Stimulated activated naive CD8-positive, alpha-beta T cell treated with anti-CD3 and anti-CD28 coated beads, Interleukin-15, Interleukin-2, amounts not matched to agents 100 U/mL and 50 U/mL, for 24 hours (primary cell): Measurements from ENCODE around the gene MYORG.
"Not testable (repeated sequence)": the region's sequence is repeated elsewhere in the genome, so short reads cannot be mapped to it uniquely, and the experiment has no call there.

Source experiments
- ATAC-seq: fragments of 150-1000 bp; cut with Tn5 transposase; one replicate; pipeline ENCODE4 v1.10.0; 2021
- DNase-seq: peaks from one replicate; pipeline ENCODE4 v3.0.0; 2021

Gene MYORG

DNA sequence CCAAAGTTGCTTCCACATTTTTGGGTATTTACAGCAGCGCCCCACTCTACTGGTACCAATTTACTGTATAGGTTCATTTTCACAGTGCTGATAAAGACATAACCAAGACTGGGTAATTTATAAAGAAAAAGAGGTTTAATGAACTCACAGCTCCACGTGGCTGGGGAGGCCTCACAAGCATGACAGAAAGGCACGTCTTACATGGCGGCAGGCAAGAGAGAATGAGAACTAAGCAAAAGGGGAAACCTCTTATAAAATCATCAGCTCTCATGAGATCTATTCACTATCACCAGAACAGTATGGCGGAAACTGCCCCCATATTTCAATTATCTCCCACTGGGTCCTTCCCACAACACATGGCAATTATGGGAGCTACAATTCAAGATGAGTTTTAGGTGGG lies 7.9 kb downstream of the MYORG start:
- DNase-seq, ATAC-seq: not testable (repeated sequence)

- not testable (repeated sequence) for DNase-seq, ATAC-seq
Observed at GRCh38 chr9:34367751-34368410, 8.8 kb downstream of the MYORG start.

DNA sequence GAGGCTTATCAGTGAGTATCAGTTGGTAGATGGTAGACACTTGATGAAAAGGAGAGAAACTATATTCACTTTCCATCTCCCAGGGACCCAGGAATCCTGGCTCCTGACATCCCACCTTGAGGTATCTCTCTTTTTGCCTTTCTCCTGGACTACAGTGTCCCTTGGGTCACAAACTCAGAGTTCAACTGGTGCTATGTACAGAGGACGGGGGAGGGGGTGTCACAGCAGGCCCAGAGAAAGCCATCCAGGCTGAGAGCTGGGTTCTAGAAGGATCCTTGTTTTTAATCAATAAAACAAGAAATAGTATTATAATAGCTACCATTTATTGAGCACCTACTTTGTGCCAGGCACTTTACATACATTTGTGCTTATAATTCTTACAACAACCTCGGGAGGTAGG lies 10.3 kb downstream of the MYORG start:
- ATAC-seq (no peak), DNase-seq (no peak)

- DNase-seq (no peak), ATAC-seq (no peak)
Observed at GRCh38 chr9:34365282-34365681, 11.4 kb downstream of the MYORG start.

DNA sequence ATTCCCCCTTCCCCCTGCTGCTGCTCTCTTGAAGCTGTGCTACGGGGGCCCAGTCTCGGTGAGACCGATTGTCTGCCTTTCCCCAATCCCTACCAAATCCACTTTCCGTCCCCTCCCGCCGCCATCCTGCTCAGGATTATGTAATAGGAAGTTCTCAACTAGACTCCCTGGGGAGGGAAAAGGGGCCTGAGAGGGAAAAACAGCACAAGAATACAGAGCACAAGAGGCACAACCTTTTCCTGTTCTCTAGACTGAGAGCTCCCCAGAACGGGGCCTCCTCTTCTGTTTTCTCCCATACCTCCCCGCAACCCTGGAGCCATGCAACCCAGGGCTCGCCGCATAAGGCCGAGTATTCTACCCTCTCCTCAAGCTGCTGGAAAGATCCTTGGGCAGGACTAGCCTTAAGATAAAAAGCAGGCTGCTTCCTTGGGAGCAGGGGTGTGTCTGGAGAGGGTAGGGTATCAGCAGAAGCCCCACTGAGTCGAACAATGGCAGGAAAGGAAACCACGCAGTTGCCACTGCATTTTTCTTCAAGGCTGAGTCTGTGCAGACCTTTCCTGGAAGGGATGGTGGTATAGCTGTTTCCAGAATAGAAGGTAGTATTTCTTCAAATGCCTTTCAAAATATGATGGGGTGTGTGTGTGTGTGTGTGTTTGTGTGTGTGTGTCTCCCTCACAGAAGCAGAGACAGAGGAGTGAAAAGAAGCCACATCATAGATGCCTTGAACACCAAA lies 12.9 kb downstream of the MYORG start:
- DNase-seq (no peak), ATAC-seq (no peak)

DNA sequence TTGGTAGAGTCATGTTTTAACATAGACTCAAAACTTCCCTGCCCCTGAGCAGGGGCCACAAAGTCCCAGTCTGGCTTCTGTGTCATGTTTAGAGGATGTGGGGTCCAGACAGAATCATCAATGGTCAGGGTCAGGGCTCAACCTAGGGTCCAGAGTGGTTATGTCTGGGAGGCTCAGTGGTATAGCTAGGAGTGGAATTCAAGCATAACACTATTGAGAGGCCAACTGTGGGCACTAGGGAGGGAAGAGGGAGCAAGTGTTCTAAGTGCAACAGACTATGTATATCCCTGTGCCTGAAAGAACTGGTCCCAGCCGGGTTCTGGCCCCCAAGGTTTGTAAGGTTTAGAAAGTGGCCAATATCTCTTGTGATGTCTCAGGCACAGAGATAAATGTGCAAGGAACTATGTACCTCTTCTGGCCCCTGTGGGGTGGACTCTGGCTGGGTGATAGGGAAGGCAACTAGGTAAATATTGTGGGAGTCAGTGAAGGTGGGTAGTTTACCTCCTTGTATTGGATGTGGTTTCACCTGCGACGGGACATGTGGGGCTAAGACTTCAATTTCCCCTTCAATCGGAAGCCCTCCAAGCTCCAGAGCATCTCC lies 14.0 kb downstream of the MYORG start:
- no peak for ATAC-seq

GRCh38 chr9:34352957-34353356 lies 23.7 kb downstream of the MYORG start:
- not testable (repeated sequence) for ATAC-seq

More for the DNA sequence above, 14.0 kb downstream of the MYORG start:
- DNase-seq = no peak

GRCh38 chr9:34352122-34352652 lies 24.5 kb downstream of the MYORG start:
- not testable (repeated sequence) for ATAC-seq, DNase-seq

More at GRCh38 chr9:34352957-34353356, 23.7 kb downstream of the MYORG start:
- DNase-seq = not testable (repeated sequence)

DNA sequence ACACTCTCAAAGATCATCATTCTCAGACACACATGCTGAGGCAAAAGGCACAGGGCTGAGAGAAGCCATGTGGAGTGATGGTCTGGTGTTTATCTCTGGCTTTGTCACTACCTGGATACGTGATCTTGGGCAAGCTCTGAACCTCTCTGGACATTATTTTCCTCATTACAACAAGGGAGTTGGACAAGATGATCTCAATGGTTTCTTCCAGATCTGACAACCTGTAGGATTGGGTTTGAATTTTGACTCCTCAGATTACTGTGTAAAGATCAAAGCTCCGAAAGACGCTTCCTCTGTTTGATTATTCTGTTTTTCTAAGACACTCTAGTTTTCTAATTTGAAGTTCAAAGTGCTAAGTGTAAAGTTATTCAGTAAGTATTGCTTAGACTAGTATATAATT lies 27.4 kb downstream of the MYORG start:
- ATAC-seq = no peak
- DNase-seq = no peak

GRCh38 chr9:34347800-34348158 lies 28.9 kb downstream of the MYORG start:
- ATAC-seq (no peak), DNase-seq (no peak)

DNA sequence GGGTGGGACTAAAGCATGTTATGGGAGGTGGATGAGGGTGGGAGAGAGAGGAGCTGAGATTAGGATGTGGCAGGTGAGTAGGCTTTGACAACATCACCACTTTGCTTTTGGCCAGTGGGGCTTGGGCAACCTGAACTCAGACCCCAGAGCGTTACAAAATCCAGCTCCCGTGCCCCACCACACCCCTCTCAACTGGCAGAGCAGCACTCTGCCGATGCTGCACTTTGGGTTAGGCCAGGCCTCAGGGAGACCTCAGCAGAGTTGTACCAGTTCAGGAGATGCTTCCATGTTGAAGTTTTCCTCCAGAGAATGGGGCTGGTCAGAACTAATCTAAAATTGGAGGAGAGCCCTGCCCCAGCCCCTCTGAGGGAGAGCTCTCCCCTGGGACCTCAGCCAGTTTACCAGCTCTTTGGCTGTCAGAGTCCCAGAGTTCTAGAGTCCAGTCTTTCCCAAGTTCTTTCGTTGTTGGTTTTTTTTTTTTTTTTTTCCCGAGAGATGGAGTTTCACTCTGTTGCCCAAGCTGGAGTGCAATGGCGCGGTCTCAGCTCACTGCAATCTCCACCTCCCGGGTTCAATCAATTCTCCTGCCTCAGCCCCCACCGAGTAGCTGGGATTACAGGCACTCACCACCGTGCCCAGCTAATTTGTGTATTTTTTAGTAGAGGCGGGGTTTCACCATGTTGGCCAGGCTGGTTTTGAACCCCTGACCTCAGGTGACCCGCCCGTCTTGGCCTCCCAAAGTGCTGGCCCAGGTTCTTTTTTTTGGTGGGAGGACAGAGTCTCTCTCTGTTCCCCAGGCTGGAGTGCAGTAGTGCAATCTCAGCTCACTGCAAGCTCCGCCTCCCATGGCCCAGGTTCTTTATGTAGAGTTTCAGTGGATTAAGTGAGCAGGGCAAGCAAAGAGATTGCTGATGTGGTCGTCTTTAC lies 29.6 kb downstream of the MYORG start:
- ATAC-seq (no peak), DNase-seq (no peak)

DNA sequence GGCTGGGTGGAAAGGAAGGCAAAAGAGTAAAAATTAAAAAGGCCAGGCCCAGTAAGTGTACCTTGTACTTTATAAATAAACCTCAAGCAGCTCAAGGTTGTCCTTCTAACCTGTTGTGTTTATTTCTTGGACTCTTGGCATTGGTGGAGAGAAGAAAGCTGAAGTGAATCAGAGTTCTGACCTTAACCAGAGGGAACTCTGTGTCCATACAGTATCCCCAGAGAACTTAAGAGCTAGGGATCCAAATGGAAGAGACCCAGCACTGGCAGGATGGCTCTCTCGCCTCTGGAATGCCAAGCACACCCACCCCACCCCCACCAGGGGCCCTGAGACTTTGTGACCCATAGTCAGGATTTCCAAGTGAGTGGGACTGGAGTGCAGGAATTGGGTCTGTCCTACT lies 33.1 kb downstream of the MYORG start:
- DNase-seq (no peak), ATAC-seq (no peak)

DNA sequence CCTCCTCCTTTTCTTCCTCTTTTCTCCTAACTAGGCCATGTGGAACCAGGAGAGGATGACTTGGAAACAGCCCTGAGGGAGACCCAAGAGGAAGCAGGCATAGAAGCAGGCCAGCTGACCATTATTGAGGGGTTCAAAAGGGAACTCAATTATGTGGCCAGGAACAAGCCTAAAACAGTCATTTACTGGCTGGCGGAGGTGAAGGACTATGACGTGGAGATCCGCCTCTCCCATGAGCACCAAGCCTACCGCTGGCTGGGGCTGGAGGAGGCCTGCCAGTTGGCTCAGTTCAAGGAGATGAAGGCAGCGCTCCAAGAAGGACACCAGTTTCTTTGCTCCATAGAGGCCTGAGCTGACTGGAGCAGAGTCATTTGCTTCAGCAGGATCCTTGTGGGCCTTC lies 33.6 kb downstream of the MYORG start:
- no peak for ATAC-seq

DNA sequence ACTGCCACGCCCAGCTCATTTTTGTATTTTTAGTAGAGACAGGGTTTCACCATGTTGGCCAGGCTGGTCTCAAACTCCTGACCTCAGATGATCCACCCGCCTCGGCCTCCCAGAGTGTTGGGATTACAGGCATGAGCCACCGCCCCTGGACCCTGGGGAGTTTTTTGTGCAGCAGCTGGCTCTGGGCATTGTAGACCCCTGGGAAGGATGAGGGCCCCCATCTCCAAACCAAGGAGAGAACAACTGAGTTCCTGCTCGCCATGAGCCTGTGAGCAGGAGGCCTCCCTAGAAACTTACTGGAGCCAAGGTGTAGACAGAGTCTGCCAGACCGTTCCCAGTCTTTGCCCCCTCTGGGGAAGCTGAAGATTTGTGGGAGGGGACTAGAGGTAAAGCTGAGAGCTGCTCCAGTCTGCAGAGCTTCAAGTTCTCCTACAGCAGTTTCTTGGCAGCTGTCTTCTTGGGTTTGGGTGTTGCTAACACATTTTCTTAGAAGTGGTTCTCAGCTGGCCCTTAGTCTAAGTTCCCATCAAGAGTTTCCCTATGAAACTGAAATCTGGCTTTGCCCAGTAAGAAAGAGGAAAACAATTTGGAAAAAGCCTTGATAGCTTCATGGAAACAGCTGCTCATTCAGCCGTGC lies 34.9 kb downstream of the MYORG start:
- ATAC-seq = no peak
- no peak for DNase-seq

More for the DNA sequence above, 33.6 kb downstream of the MYORG start:
- DNase-seq = no peak

- ATAC-seq = no peak
Observed at GRCh38 chr9:34338665-34339385, 37.9 kb downstream of the MYORG start.

GRCh38 chr9:34338079-34338478 lies 38.6 kb downstream of the MYORG start:
- not testable (repeated sequence) for DNase-seq, ATAC-seq

More at GRCh38 chr9:34338665-34339385, 37.9 kb downstream of the MYORG start:
- no peak for DNase-seq

- ATAC-seq (no peak), DNase-seq (no peak)
Observed at GRCh38 chr9:34337403-34337802, 39.3 kb downstream of the MYORG start.

GRCh38 chr9:34335376-34335775 lies 41.3 kb downstream of the MYORG start:
- ATAC-seq = no peak

DNA sequence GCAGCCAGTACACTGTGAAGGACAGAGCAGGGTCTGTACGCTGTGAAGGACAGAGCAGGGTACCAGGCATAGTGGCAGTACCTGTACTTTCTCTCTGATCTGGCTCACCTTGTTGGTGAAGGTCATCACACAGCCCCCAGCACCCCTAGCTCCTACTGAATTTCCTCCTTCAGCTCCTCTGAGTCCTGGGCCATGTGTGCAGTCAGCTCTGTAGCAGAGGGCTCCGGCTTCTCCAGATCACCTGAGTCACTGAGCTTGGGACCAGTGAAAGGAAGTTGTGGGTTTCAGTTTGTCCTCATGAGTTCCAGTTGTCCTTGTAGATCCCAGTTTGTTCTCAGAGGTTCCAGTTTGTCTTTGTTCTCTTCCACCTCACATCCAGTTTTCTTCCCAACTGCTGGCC lies 41.8 kb downstream of the MYORG start:
- ATAC-seq = no peak
- no peak for DNase-seq

More at GRCh38 chr9:34335376-34335775, 41.3 kb downstream of the MYORG start:
- DNase-seq = no peak

- ATAC-seq (no peak), DNase-seq (no peak)
Observed at GRCh38 chr9:34334337-34334824, 42.3 kb downstream of the MYORG start.
